ENCODE measurements around the gene ZFYVE9.

DNA sequence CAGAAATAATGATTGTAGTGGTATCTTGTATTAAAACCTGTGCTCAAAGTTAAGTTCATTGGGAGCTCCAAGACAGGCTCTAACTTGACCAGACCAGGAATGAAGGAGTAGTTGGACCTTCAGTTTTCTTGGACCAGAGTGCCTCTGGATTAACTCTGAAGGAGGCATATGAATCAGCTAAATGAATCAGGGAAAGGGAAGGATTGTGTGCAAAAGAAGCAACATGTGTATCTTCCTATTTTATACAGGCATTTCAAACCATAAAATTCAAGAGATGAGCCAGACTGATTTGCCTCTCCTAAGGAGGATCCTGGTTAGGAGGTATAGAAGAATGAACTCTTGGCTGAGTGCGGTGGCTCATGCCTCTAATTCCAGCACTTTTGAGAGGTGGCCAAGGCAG lies 152.7 kb downstream of the ZFYVE9 start:
- no peak for TF ChIP-seq CTCF (IDR thresholded peaks at IDR 0.05; ENCODE audit: insufficient read depth, low read depth, low read length)
- no peak for TF ChIP-seq EZH2 (IDR thresholded peaks at IDR 0.05; ENCODE audit: insufficient read depth, low read length)

All from astrocyte (in vitro differentiated cells and primary cell).